Measurements from ENCODE around the gene INSYN2B.
"Not testable (repeated sequence)": the region's sequence is repeated elsewhere in the genome, so short reads cannot be mapped to it uniquely, and the experiment has no call there.

The INSYN2B gene

DNA sequence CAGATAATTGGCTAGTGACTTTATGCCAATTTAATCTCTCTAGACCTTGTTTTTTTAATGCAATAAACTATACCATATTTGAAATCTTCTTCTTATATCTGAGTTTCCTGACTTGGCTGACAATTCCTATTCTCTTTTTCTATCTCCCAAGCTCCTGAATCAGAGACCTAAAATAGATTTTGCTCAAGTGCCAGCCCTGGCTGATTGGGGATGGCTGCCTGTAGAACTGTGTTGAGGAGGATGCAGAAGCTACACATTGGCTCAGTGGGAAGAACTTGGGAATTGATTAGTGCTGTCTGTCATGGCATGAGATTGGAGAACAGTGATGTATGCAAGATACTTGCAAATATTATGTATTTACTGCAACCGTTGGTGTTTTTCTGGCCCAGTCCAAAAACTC is 132.8 kb downstream of the INSYN2B start:
- WGBS (ENCODE audit: insufficient coverage, insufficient read length): no CpG with 5 or more reads among the region's 1 CpG
- H3K4me3 ChIP-seq (ENCODE audit: low read length): no peak overlapping the region
- H3K36me3 ChIP-seq (ENCODE audit: control insufficient read depth, insufficient read depth, low read length): no peaks in the 10 kb centered on the region
- H3K9me3 ChIP-seq (ENCODE audit: control insufficient read depth, insufficient read depth, low read length): peaks cover 3% of the 10 kb centered on the region; the same call in 1 of the 2 replicates
- no peak for DNase-seq (ENCODE audit: low read depth, low spot score)
- no peaks in the 10 kb centered on the region for H3K4me1 ChIP-seq (ENCODE audit: control insufficient read depth, insufficient read depth, low read length)
- H3K27ac ChIP-seq (ENCODE audit: low read length): no peak overlapping the region
- no peaks in the 10 kb centered on the region for H3K27me3 ChIP-seq (ENCODE audit: control insufficient read depth, insufficient read depth, low read length)

DNA sequence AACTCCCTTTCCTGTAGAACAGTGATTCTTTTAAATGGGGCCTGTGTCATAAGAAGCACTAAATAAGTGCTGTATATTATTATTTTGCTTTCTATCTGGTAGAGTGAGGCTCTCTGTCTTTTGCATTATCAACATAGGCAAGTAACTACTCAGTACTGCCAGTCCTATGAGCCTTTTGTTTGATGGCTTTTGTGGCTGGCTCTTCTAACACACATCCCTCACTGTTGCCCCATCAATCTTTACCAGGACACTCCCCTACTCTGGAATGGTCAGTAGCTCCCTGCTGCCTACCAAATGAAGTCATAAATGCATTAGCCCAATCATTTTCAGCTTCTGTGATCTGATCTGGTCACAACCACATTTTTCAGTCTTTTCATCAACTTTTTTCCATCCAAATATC is 137.6 kb downstream of the INSYN2B start:
- Histone ChIP-seq H3K27me3 (ENCODE audit: control insufficient read depth, insufficient read depth, low read length) (no peaks in the 10 kb centered on the region), H3K36me3 (ENCODE audit: control insufficient read depth, insufficient read depth, low read length) (no peaks in the 10 kb centered on the region), H3K9me3 (ENCODE audit: control insufficient read depth, insufficient read depth, low read length) (no peaks in the 10 kb centered on the region), H3K4me1 (ENCODE audit: control insufficient read depth, insufficient read depth, low read length) (no peaks in the 10 kb centered on the region), H3K27ac (ENCODE audit: low read length) (no peak overlapping the region), H3K4me3 (ENCODE audit: low read length) (no peak overlapping the region)
- DNase-seq (ENCODE audit: low read depth, low spot score): no peak

- no peak for DNase-seq (ENCODE audit: low read depth, low spot score)
- Histone ChIP-seq H3K27me3 (ENCODE audit: control insufficient read depth, insufficient read depth, low read length) (no peaks in the 10 kb centered on the region), H3K36me3 (ENCODE audit: control insufficient read depth, insufficient read depth, low read length) (no peaks in the 10 kb centered on the region), H3K27ac (ENCODE audit: low read length) (no peak overlapping the region), H3K4me1 (ENCODE audit: control insufficient read depth, insufficient read depth, low read length) (no peaks in the 10 kb centered on the region), H3K9me3 (ENCODE audit: control insufficient read depth, insufficient read depth, low read length) (no peaks in the 10 kb centered on the region), H3K4me3 (ENCODE audit: low read length) (no peak overlapping the region)
- no CpG with 5 or more reads among the region's 3 CpGs for WGBS (ENCODE audit: insufficient coverage, insufficient read length)
Measured at GRCh38 chr5:169840405-169840804, 139.9 kb downstream of the INSYN2B start.

DNA sequence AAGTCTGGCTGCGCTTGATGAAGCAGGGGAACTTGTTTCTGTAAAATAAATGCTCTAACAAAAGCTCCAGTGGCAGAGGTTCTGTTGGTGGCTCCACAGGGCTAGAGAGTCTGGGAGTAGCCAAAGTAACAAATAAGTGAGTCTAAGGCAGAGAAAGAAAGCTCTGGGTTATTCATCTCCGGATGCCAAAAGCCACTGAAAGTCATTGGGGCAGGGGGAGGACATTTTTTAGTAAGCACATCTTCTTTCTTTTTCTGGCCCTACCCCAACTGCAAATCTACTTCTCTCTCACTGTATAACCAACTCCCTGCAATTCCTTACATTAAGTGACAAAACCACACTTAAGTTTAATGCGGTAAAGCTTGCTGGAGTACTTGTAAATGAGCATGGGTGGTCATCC is 141.6 kb downstream of the INSYN2B start:
- no peak overlapping the region for H3K27ac ChIP-seq (ENCODE audit: low read length)
- no peak for DNase-seq (ENCODE audit: low read depth, low spot score)
- H3K27me3 ChIP-seq (ENCODE audit: control insufficient read depth, insufficient read depth, low read length): no peaks in the 10 kb centered on the region
- no peaks in the 10 kb centered on the region for H3K4me1 ChIP-seq (ENCODE audit: control insufficient read depth, insufficient read depth, low read length)
- no peaks in the 10 kb centered on the region for H3K9me3 ChIP-seq (ENCODE audit: control insufficient read depth, insufficient read depth, low read length)
- WGBS (ENCODE audit: insufficient coverage, insufficient read length): no CpG with 5 or more reads among the region's 3 CpGs
- H3K36me3 ChIP-seq (ENCODE audit: control insufficient read depth, insufficient read depth, low read length): no peaks in the 10 kb centered on the region
- H3K4me3 ChIP-seq (ENCODE audit: low read length): no peak overlapping the region

- Histone ChIP-seq H3K27me3 (ENCODE audit: control insufficient read depth, insufficient read depth, low read length) (no peaks in the 10 kb centered on the region), H3K27ac (ENCODE audit: low read length) (no peak overlapping the region), H3K4me3 (ENCODE audit: low read length) (no peak overlapping the region), H3K4me1 (ENCODE audit: control insufficient read depth, insufficient read depth, low read length) (no peaks in the 10 kb centered on the region), H3K36me3 (ENCODE audit: control insufficient read depth, insufficient read depth, low read length) (no peaks in the 10 kb centered on the region), H3K9me3 (ENCODE audit: control insufficient read depth, insufficient read depth, low read length) (no peaks in the 10 kb centered on the region)
- DNase-seq (ENCODE audit: low read depth, low spot score): no peak
Measured at GRCh38 chr5:169837686-169838085, 142.6 kb downstream of the INSYN2B start.

GRCh38 chr5:169836835-169837536 is 143.3 kb downstream of the INSYN2B start:
- Histone ChIP-seq H3K4me1 (ENCODE audit: control insufficient read depth, insufficient read depth, low read length) (no peaks in the 10 kb centered on the region), H3K36me3 (ENCODE audit: control insufficient read depth, insufficient read depth, low read length) (no peaks in the 10 kb centered on the region), H3K27ac (ENCODE audit: low read length) (no peak overlapping the region), H3K27me3 (ENCODE audit: control insufficient read depth, insufficient read depth, low read length) (no peaks in the 10 kb centered on the region), H3K4me3 (ENCODE audit: low read length) (no peak overlapping the region), H3K9me3 (ENCODE audit: control insufficient read depth, insufficient read depth, low read length) (no peaks in the 10 kb centered on the region)
- no peak for DNase-seq (ENCODE audit: low read depth, low spot score)
- no CpG with 5 or more reads among the region's 3 CpGs for WGBS (ENCODE audit: insufficient coverage, insufficient read length)

- not testable (repeated sequence) for H3K4me1 ChIP-seq (ENCODE audit: control insufficient read depth, insufficient read depth, low read length); H3K9me3 ChIP-seq (ENCODE audit: control insufficient read depth, insufficient read depth, low read length); DNase-seq (ENCODE audit: low read depth, low spot score); H3K4me3 ChIP-seq (ENCODE audit: low read length); H3K36me3 ChIP-seq (ENCODE audit: control insufficient read depth, insufficient read depth, low read length); H3K27ac ChIP-seq (ENCODE audit: low read length); H3K27me3 ChIP-seq (ENCODE audit: control insufficient read depth, insufficient read depth, low read length)
- no CpG with 5 or more reads among the region's 1 CpG for WGBS (ENCODE audit: insufficient coverage, insufficient read length)
Measured at GRCh38 chr5:169834540-169834939, 145.8 kb downstream of the INSYN2B start.

- H3K4me3 ChIP-seq (ENCODE audit: low read length); H3K9me3 ChIP-seq (ENCODE audit: control insufficient read depth, insufficient read depth, low read length); H3K27ac ChIP-seq (ENCODE audit: low read length); H3K27me3 ChIP-seq (ENCODE audit: control insufficient read depth, insufficient read depth, low read length); DNase-seq (ENCODE audit: low read depth, low spot score); H3K4me1 ChIP-seq (ENCODE audit: control insufficient read depth, insufficient read depth, low read length); H3K36me3 ChIP-seq (ENCODE audit: control insufficient read depth, insufficient read depth, low read length): not testable (repeated sequence)
- WGBS (ENCODE audit: insufficient coverage, insufficient read length): no CpG with 5 or more reads among the region's 2 CpGs
Measured at GRCh38 chr5:169833681-169834292, 146.5 kb downstream of the INSYN2B start.

GRCh38 chr5:169832845-169833244 is 147.4 kb downstream of the INSYN2B start:
- no peaks in the 10 kb centered on the region for H3K36me3 ChIP-seq (ENCODE audit: control insufficient read depth, insufficient read depth, low read length)
- H3K4me3 ChIP-seq (ENCODE audit: low read length): no peak overlapping the region
- no peak overlapping the region for H3K27ac ChIP-seq (ENCODE audit: low read length)
- H3K4me1 ChIP-seq (ENCODE audit: control insufficient read depth, insufficient read depth, low read length): no peaks in the 10 kb centered on the region
- H3K27me3 ChIP-seq (ENCODE audit: control insufficient read depth, insufficient read depth, low read length): no peaks in the 10 kb centered on the region
- H3K9me3 ChIP-seq (ENCODE audit: control insufficient read depth, insufficient read depth, low read length): no peaks in the 10 kb centered on the region
- DNase-seq (ENCODE audit: low read depth, low spot score): no peak

- DNase-seq (ENCODE audit: low read depth, low spot score): no peak
- Histone ChIP-seq H3K4me3 (ENCODE audit: low read length) (no peak overlapping the region), H3K4me1 (ENCODE audit: control insufficient read depth, insufficient read depth, low read length) (no peaks in the 10 kb centered on the region), H3K9me3 (ENCODE audit: control insufficient read depth, insufficient read depth, low read length) (no peaks in the 10 kb centered on the region), H3K27ac (ENCODE audit: low read length) (no peak overlapping the region), H3K36me3 (ENCODE audit: control insufficient read depth, insufficient read depth, low read length) (no peaks in the 10 kb centered on the region), H3K27me3 (ENCODE audit: control insufficient read depth, insufficient read depth, low read length) (no peaks in the 10 kb centered on the region)
- WGBS (ENCODE audit: insufficient coverage, insufficient read length): no CpG with 5 or more reads among the region's 3 CpGs
Measured at GRCh38 chr5:169832304-169832703, 148.0 kb downstream of the INSYN2B start.

GRCh38 chr5:169831331-169831730 is 149.0 kb downstream of the INSYN2B start:
- Histone ChIP-seq H3K9me3 (ENCODE audit: control insufficient read depth, insufficient read depth, low read length) (no peaks in the 10 kb centered on the region), H3K36me3 (ENCODE audit: control insufficient read depth, insufficient read depth, low read length) (no peaks in the 10 kb centered on the region), H3K27ac (ENCODE audit: low read length) (no peak overlapping the region), H3K4me3 (ENCODE audit: low read length) (no peak overlapping the region), H3K27me3 (ENCODE audit: control insufficient read depth, insufficient read depth, low read length) (no peaks in the 10 kb centered on the region), H3K4me1 (ENCODE audit: control insufficient read depth, insufficient read depth, low read length) (no peaks in the 10 kb centered on the region)
- no CpG with 5 or more reads among the region's 1 CpG for WGBS (ENCODE audit: insufficient coverage, insufficient read length)
- DNase-seq (ENCODE audit: low read depth, low spot score): no peak

All from iPS DF 6.9 (cell line).